ENCODE data around the gene TM9SF4.

TM9SF4 gene

GRCh38 chr20:32130965-32131364, 21.5 kb downstream of the TM9SF4 start:
- peaks cover 5 to 35% (median 11%) of the 10 kb centered on the region in 4 experiments for H3K36me3 ChIP-seq (ENCODE audit: control insufficient read depth in 4 of 4, insufficient read depth in 4 of 4, low read length in 3 of 4)

GRCh38 chr20:32132911-32133549, 23.5 kb downstream of the TM9SF4 start:
- CTCF ChIA-PET = interaction anchor here (1.1 kb wide), 1 partner anchor 452 kb away, joined by 3 read pairs; the partner anchor contains the start of gene NOL4L
- Histone ChIP-seq H3K4me3 (ENCODE audit: control insufficient read depth in 1 of 7, extremely low read depth in 1 of 7, insufficient read depth in 4 of 7, low read depth in 2 of 7, low read length in 6 of 7) (no peak overlapping the region), H3K27ac (ENCODE audit: insufficient read depth in 1 of 2, low read depth in 1 of 2, low read length in 2 of 2, poor library complexity in 1 of 2, severe bottlenecking in 2 of 2) (no peak overlapping the region), H3K27me3 (replicated peaks in 2 of 5; ENCODE audit: control insufficient read depth in 4 of 5, insufficient read depth in 5 of 5, low read length in 4 of 5) (no peaks in the 10 kb centered on the region), H3K9me3 (ENCODE audit: control extremely low read depth in 1 of 5, control insufficient read depth in 4 of 5, insufficient read depth in 2 of 5, low read depth in 1 of 5, low read length in 4 of 5) (no peaks in the 10 kb centered on the region), H3K4me1 (ENCODE audit: control extremely low read depth in 1 of 4, control insufficient read depth in 4 of 4, insufficient read depth in 4 of 4, low read length in 3 of 4) (no peaks in the 10 kb centered on the region), H3K36me3 (ENCODE audit: control insufficient read depth in 4 of 4, insufficient read depth in 4 of 4, low read length in 3 of 4) (peaks cover 11 to 48% (median 28%) of the 10 kb centered on the region in 4 experiments)
- POLR2A ChIA-PET = interaction anchor here (0.6 kb wide), 1 partner anchor 9 kb away, joined by 4 read pairs; no protein-coding TSS in a partner anchor
- 97% methylated on average over 7 of the region's 10 CpGs for WGBS (ENCODE audit: insufficient coverage)
- DNase-seq = no peak

More at GRCh38 chr20:32130965-32131364, 21.5 kb downstream of the TM9SF4 start:
- H3K9me3 ChIP-seq (ENCODE audit: control extremely low read depth in 1 of 5, control insufficient read depth in 4 of 5, insufficient read depth in 2 of 5, low read depth in 1 of 5, low read length in 4 of 5) = no peaks in the 10 kb centered on the region
- no peak overlapping the region for H3K27ac ChIP-seq (ENCODE audit: insufficient read depth in 1 of 2, low read depth in 1 of 2, low read length in 2 of 2, poor library complexity in 1 of 2, severe bottlenecking in 2 of 2)
- no peak for DNase-seq
- no peaks in the 10 kb centered on the region for H3K27me3 ChIP-seq (replicated peaks in 2 of 5; ENCODE audit: control insufficient read depth in 4 of 5, insufficient read depth in 5 of 5, low read length in 4 of 5)
- POLR2A ChIA-PET = no interaction called here
- CTCF ChIA-PET = interaction anchor here (1.1 kb wide), 1 partner anchor 24 kb away, joined by 3 read pairs; no protein-coding TSS in a partner anchor
- 60% methylated on average over 1 of the region's 2 CpGs for WGBS (ENCODE audit: insufficient coverage)
- H3K4me3 ChIP-seq (ENCODE audit: control insufficient read depth in 1 of 7, extremely low read depth in 1 of 7, insufficient read depth in 4 of 7, low read depth in 2 of 7, low read length in 6 of 7) = no peak overlapping the region
- H3K4me1 ChIP-seq (ENCODE audit: control extremely low read depth in 1 of 4, control insufficient read depth in 4 of 4, insufficient read depth in 4 of 4, low read length in 3 of 4) = no peaks in the 10 kb centered on the region

- ChIA-PET CTCF (interaction anchor here (1.0 kb wide), 1 partner anchor 9 kb away, joined by 3 read pairs; no protein-coding TSS in a partner anchor), POLR2A (no interaction called here)
- H3K27ac ChIP-seq (ENCODE audit: insufficient read depth in 1 of 2, low read depth in 1 of 2, low read length in 2 of 2, poor library complexity in 1 of 2, severe bottlenecking in 2 of 2) = no peak overlapping the region
- H3K27me3 ChIP-seq (replicated peaks in 2 of 5; ENCODE audit: control insufficient read depth in 4 of 5, insufficient read depth in 5 of 5, low read length in 4 of 5) = no peaks in the 10 kb centered on the region
- 95% methylated on average over 4 of the region's 5 CpGs for WGBS (ENCODE audit: insufficient coverage)
- H3K4me3 ChIP-seq (ENCODE audit: control insufficient read depth in 1 of 7, extremely low read depth in 1 of 7, insufficient read depth in 4 of 7, low read depth in 2 of 7, low read length in 6 of 7) = no peak overlapping the region
- no peaks in the 10 kb centered on the region for H3K9me3 ChIP-seq (ENCODE audit: control extremely low read depth in 1 of 5, control insufficient read depth in 4 of 5, insufficient read depth in 2 of 5, low read depth in 1 of 5, low read length in 4 of 5)
- peaks cover 14 to 57% (median 32%) of the 10 kb centered on the region in 4 experiments for H3K36me3 ChIP-seq (ENCODE audit: control insufficient read depth in 4 of 4, insufficient read depth in 4 of 4, low read length in 3 of 4)
- no peak for DNase-seq
- no peaks in the 10 kb centered on the region for H3K4me1 ChIP-seq (ENCODE audit: control extremely low read depth in 1 of 4, control insufficient read depth in 4 of 4, insufficient read depth in 4 of 4, low read length in 3 of 4)
Observed at GRCh38 chr20:32134026-32134425, 24.5 kb downstream of the TM9SF4 start.

GRCh38 chr20:32135983-32136515, 26.5 kb downstream of the TM9SF4 start:
- Histone ChIP-seq H3K36me3 (ENCODE audit: control insufficient read depth in 4 of 4, insufficient read depth in 4 of 4, low read length in 3 of 4) (peaks cover 20 to 68% (median 43%) of the 10 kb centered on the region in 4 experiments), H3K9me3 (ENCODE audit: control extremely low read depth in 1 of 5, control insufficient read depth in 4 of 5, insufficient read depth in 2 of 5, low read depth in 1 of 5, low read length in 4 of 5) (no peaks in the 10 kb centered on the region), H3K27me3 (replicated peaks in 2 of 5; ENCODE audit: control insufficient read depth in 4 of 5, insufficient read depth in 5 of 5, low read length in 4 of 5) (no peaks in the 10 kb centered on the region), H3K4me1 (ENCODE audit: control extremely low read depth in 1 of 4, control insufficient read depth in 4 of 4, insufficient read depth in 4 of 4, low read length in 3 of 4) (no peaks in the 10 kb centered on the region), H3K4me3 (ENCODE audit: control insufficient read depth in 1 of 7, extremely low read depth in 1 of 7, insufficient read depth in 4 of 7, low read depth in 2 of 7, low read length in 6 of 7) (no peak overlapping the region), H3K27ac (ENCODE audit: insufficient read depth in 1 of 2, low read depth in 1 of 2, low read length in 2 of 2, poor library complexity in 1 of 2, severe bottlenecking in 2 of 2) (no peak overlapping the region)
- POLR2A ChIA-PET = no interaction called here
- no peak for DNase-seq
- CTCF ChIA-PET = interaction anchor here (1.3 kb wide), 1 partner anchor 14 kb away, joined by 3 read pairs; no protein-coding TSS in a partner anchor
- whole genome bisulfite sequencing (ENCODE audit: insufficient coverage) = 100% methylated on average over 1 of the region's 3 CpGs

- Histone ChIP-seq H3K27me3 (replicated peaks in 2 of 5; ENCODE audit: control insufficient read depth in 4 of 5, insufficient read depth in 5 of 5, low read length in 4 of 5) (no peaks in the 10 kb centered on the region), H3K9me3 (ENCODE audit: control extremely low read depth in 1 of 5, control insufficient read depth in 4 of 5, insufficient read depth in 2 of 5, low read depth in 1 of 5, low read length in 4 of 5) (no peaks in the 10 kb centered on the region), H3K36me3 (ENCODE audit: control insufficient read depth in 4 of 4, insufficient read depth in 4 of 4, low read length in 3 of 4) (peaks cover 34 to 82% (median 57%) of the 10 kb centered on the region in 4 experiments), H3K4me1 (ENCODE audit: control extremely low read depth in 1 of 4, control insufficient read depth in 4 of 4, insufficient read depth in 4 of 4, low read length in 3 of 4) (no peaks in the 10 kb centered on the region), H3K27ac (ENCODE audit: insufficient read depth in 1 of 2, low read depth in 1 of 2, low read length in 2 of 2, poor library complexity in 1 of 2, severe bottlenecking in 2 of 2) (no peak overlapping the region), H3K4me3 (ENCODE audit: control insufficient read depth in 1 of 7, extremely low read depth in 1 of 7, insufficient read depth in 4 of 7, low read depth in 2 of 7, low read length in 6 of 7) (no peak overlapping the region)
- ChIA-PET POLR2A (no interaction called here), CTCF (no interaction called here)
- WGBS (ENCODE audit: insufficient coverage) = 95% methylated on average over 8 of the region's 8 CpGs
- no peak for DNase-seq
Observed at GRCh38 chr20:32138921-32139320, 29.4 kb downstream of the TM9SF4 start.

- DNase-seq = no peak
- WGBS (ENCODE audit: insufficient coverage) = 100% methylated on average over 2 of the region's 3 CpGs
- H3K27ac ChIP-seq (ENCODE audit: insufficient read depth in 1 of 2, low read depth in 1 of 2, low read length in 2 of 2, poor library complexity in 1 of 2, severe bottlenecking in 2 of 2) = no peak overlapping the region
- CTCF ChIA-PET = no interaction called here
- H3K27me3 ChIP-seq (replicated peaks in 2 of 5; ENCODE audit: control insufficient read depth in 4 of 5, insufficient read depth in 5 of 5, low read length in 4 of 5) = no peaks in the 10 kb centered on the region
- H3K36me3 ChIP-seq (ENCODE audit: control insufficient read depth in 4 of 4, insufficient read depth in 4 of 4, low read length in 3 of 4) = peaks cover 33 to 87% (median 65%) of the 10 kb centered on the region in 4 experiments
- no peak overlapping the region for H3K4me3 ChIP-seq (ENCODE audit: control insufficient read depth in 1 of 7, extremely low read depth in 1 of 7, insufficient read depth in 4 of 7, low read depth in 2 of 7, low read length in 6 of 7)
- no peaks in the 10 kb centered on the region for H3K9me3 ChIP-seq (ENCODE audit: control extremely low read depth in 1 of 5, control insufficient read depth in 4 of 5, insufficient read depth in 2 of 5, low read depth in 1 of 5, low read length in 4 of 5)
- POLR2A ChIA-PET = no interaction called here
- no peaks in the 10 kb centered on the region for H3K4me1 ChIP-seq (ENCODE audit: control extremely low read depth in 1 of 4, control insufficient read depth in 4 of 4, insufficient read depth in 4 of 4, low read length in 3 of 4)
Observed at GRCh38 chr20:32139947-32140346, 30.4 kb downstream of the TM9SF4 start.

GRCh38 chr20:32140603-32141002, 31.1 kb downstream of the TM9SF4 start:
- CTCF ChIA-PET = no interaction called here
- H3K36me3 ChIP-seq (ENCODE audit: control insufficient read depth in 4 of 4, insufficient read depth in 4 of 4, low read length in 3 of 4) = peaks cover 35 to 93% (median 70%) of the 10 kb centered on the region in 4 experiments
- no peak for DNase-seq
- no peak overlapping the region for H3K27ac ChIP-seq (ENCODE audit: insufficient read depth in 1 of 2, low read depth in 1 of 2, low read length in 2 of 2, poor library complexity in 1 of 2, severe bottlenecking in 2 of 2)
- POLR2A ChIA-PET = no interaction called here
- 100% methylated on average over 1 of the region's 4 CpGs for WGBS (ENCODE audit: insufficient coverage)
- no peaks in the 10 kb centered on the region for H3K4me1 ChIP-seq (ENCODE audit: control extremely low read depth in 1 of 4, control insufficient read depth in 4 of 4, insufficient read depth in 4 of 4, low read length in 3 of 4)
- no peak overlapping the region for H3K4me3 ChIP-seq (ENCODE audit: control insufficient read depth in 1 of 7, extremely low read depth in 1 of 7, insufficient read depth in 4 of 7, low read depth in 2 of 7, low read length in 6 of 7)
- no peaks in the 10 kb centered on the region for H3K9me3 ChIP-seq (ENCODE audit: control extremely low read depth in 1 of 5, control insufficient read depth in 4 of 5, insufficient read depth in 2 of 5, low read depth in 1 of 5, low read length in 4 of 5)
- no peaks in the 10 kb centered on the region for H3K27me3 ChIP-seq (replicated peaks in 2 of 5; ENCODE audit: control insufficient read depth in 4 of 5, insufficient read depth in 5 of 5, low read length in 4 of 5)

Data from common myeloid progenitor, CD34-positive (primary cell).